Stimulated activated CD8-positive, alpha-beta memory T cell treated with anti-CD3 and anti-CD28 coated beads, Interleukin-7, amount 100 ng/mL, for 24 hours (primary cell): ENCODE measurements around the gene CHPF.
A peak's percentile ranks its signal among the peaks of the same experiment; 100 is the strongest.

Experiments
- DNase-seq: peaks from one replicate; pipeline ENCODE4 v3.0.0-alpha.2; 2020; ENCODE audit warnings: low read depth

CHPF gene, protein sequence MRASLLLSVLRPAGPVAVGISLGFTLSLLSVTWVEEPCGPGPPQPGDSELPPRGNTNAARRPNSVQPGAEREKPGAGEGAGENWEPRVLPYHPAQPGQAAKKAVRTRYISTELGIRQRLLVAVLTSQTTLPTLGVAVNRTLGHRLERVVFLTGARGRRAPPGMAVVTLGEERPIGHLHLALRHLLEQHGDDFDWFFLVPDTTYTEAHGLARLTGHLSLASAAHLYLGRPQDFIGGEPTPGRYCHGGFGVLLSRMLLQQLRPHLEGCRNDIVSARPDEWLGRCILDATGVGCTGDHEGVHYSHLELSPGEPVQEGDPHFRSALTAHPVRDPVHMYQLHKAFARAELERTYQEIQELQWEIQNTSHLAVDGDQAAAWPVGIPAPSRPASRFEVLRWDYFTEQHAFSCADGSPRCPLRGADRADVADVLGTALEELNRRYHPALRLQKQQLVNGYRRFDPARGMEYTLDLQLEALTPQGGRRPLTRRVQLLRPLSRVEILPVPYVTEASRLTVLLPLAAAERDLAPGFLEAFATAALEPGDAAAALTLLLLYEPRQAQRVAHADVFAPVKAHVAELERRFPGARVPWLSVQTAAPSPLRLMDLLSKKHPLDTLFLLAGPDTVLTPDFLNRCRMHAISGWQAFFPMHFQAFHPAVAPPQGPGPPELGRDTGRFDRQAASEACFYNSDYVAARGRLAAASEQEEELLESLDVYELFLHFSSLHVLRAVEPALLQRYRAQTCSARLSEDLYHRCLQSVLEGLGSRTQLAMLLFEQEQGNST

DNA sequence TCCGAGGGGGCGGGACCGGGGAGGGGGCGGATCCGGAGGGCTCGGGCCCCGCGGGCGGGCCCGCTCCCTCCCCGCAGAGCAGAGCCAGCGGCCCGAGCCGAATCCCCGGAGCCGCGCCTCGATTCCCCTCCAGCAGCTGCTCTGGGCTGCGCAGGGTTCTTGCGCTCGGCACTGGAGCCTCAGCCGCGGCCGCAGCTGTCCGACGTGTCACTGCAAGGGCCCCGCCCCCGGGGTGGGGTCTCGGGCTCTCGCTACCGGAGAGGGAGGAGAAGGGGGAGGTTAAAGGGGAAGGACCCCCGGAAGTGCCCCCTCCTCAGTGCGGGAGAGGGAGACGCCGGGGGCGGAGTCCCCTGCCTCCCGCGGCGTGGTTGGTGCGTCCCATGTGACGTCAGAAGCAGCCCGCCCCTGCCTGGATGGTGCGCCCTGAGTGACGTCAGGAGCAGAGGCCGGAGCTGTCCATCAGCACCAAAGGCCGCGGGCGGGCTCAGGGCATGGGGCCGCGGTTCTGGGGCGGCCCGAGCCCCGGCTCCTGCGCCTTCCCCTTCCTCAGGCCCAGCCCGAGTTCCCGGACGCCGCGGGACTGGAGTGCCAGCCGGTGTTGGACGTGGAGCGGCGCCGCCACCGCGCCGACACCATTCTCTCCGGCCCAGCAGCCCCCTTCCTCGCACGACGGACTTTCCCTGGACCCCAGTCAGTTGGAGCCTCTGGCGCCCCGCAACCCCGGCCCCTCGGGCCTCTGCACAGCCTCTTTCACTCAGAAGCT lies at the start of gene CHPF, which contains the start of gene TMEM198:
CHPF (minus strand) TSS at position 214 of the 763 bp plus-strand sequence. CDS start 271 bp downstream, outside the sequence.
TMEM198 (plus strand) TSS at position 433 of the 763 bp plus-strand sequence. CDS start 700 bp downstream, outside the sequence.
- DNase-seq: peak; percentile 87

DNA sequence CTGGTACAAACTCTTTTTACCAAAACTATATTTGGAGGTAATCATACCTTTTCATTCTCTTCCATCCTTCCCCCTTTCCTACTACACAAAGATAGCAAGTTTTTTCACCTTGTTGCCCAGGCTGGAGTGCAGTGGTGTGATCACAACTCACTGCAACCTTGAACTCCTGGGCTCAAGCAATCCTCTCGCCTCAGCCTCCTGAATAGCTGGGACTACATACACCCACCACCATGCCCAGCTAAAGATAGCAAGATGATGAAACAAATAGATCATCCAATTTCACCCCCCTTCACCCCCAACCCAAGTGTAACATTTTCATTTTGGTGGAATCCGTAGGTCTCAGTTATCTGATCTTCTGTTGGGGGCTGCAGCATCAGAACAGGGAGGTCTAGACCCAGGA lies 49.5 kb upstream of the CHPF start:
- DNase-seq: no peak

DNA sequence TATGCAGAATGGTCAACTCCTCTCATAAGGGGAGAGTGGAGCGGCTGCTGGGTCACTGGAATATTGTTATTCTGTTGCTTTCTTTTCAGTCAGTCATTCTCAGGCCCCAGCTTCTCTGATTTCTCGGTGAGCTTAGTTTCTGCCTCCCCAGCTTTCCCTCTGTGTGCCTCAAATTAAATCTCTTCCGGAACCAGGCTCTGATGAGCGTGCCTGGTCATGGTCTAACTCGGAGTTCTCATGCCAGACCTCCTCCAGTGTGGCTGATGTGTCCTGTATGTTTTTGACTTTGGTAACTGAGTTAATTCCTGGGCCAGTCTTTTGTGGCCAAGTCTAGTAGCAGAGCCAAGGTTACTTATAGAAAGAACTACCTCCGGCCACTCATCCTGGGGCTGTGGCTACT lies 49.1 kb upstream of the CHPF start:
- no peak for DNase-seq

DNA sequence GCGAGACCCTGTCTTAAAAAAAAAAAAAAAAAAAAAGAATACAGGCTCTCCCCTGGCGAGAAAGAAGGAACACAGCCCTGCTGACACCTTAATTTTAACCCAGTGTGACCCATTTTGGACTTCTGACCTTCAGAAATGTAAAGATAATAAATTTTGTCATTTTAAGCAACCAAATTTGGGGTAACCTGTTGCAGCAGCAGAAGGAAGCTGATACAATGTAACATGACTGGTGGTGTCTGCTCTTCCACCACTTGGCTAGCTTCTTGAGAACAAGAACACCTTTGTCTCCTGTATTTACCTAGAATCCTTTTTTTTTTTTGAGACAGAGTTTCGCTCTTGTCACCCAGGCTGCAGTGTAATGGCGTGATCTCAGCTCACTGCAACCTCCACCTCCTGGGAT lies 47.5 kb upstream of the CHPF start:
- DNase-seq: no peak

DNA sequence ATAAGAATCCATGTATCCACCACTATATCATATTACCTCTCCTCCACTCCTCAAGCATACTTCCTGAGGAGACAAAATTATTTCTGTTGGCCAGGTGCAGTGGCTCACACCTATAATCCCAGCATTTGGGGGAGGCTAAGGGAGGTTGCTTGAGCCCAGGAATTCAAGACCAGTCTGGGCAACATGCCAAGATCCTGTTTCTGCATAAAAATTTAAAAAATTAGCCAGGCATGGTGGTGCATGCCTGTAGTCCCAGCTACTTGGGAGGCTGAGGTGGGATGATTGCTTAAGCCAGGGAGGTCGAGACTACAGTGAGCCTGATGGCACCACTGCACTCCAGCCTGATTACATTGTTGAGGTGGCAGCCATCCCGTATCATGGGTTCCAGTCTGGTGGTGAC lies 37.7 kb upstream of the CHPF start:
- DNase-seq: no peak

DNA sequence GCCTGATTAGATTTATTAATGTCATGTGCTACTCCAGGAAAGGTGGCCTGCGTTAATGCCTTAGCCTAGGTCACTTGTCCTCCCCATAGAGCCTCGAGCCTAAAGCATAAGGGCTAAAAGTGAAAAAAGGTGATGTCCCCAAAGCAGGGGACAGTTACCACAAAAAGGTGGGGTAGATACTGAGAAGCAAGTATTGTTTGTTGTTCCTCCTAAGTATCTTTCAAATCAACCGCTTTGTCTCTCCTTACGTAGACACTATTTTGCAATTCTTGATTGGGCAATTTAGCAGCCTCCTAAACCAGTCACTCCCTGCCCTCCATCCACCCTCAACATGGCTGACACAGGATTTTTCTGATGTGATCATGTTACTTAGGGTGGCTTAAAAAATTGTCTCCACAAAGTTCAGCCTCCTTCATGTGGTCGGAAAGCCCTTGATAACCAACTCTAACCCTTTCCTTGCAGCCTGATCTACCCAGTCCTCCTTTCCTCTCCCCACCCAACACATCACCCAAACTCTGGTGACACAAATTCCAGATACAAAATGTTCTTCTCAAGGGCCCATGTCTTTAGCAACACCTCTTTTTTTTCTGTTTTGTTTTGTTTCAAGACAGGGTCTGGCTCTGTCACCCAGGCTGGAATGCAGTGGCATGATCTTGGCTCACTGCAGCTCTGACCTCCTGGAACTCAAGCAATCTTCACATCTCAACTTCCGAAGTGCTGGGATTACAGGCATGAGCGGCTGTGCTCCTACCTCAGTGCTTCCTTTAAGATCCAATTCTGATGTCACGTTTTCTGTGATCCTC lies 35.4 kb upstream of the CHPF start:
- no peak for DNase-seq

DNA sequence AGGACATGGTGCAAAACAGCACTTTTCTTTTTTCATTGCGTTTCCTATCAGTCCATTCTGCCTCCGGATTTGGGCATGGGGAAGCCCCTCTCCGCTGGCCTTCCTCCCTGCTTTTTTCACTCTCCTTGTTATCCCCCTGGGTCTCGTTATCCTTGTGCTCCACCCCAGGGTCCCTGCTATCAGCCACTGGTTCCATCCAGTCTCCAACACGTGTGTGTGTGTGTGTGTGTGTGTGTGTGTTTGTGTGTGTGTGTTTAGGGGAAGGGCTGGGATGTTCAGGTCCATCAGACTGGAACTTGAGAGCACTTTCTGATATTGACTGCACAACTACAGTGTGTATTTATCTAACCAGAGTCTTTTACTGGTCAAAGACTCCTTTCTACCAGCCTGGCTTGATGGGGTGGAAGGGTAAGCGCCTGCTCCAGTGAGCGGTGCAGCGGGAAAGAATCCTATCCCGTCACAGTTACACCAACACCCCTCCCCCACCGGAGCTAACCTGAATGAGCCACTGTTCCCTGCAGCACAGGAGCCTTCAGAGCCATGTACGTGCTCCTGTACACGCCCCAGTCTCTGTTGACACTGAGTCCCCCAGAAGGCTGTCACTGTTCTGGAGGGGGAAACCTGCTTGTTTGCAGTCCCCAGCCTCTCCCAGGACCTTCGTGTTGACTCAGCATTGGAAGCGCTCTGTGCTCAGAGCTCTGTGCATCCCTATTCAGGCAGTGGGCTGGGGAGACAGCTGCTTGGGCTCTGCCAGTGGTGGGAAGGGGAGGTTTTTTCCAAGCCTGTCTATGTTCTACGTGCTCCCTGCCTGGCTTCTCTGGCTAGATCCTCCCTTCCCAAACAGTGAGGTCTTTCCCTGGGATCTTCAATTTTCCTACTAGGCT lies 33.1 kb upstream of the CHPF start:
- DNase-seq: no peak

DNA sequence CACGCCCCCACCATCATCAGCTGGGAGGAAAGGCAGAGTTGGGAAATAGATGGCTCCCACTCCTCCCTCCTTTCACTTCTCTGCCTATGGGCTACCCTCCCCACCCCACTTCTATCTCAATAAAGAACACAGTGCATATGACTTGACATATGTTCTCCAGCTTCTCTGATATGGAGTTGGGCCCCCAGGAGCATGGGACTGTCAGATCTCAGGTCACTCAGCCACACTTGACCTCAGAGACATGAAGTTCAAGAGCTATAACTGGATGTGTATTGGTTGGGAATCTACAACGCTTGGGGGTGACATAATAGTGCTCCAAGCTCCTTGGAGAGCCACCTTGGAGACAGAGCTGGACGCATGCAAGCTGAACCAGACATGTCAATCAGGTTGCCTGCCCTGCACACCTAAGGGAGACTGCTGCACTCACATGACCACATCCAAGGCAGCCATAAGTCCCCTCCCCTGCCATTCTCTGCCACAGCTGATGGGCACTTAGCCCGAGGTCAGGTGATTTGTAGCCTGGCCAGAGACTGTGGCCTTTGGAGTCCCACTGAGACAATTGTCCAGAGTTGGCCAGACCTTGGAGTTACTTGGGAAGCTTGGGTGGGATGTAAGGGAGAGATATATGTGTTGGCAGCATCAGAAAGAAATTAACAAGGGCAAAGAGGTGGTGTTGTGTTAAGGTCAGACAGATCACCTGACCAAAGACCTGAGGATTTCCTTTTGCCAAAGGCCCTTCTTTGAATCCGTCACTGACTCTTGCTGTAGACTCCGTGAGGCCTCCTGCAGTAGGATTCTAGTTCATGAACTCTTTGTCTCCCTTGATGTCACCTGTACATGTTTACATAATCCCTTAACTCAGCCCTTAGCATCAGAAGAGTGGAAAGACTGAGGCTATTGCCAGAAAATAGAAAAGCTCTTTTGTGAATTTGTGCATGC lies 32.2 kb upstream of the CHPF start:
- no peak for DNase-seq

DNA sequence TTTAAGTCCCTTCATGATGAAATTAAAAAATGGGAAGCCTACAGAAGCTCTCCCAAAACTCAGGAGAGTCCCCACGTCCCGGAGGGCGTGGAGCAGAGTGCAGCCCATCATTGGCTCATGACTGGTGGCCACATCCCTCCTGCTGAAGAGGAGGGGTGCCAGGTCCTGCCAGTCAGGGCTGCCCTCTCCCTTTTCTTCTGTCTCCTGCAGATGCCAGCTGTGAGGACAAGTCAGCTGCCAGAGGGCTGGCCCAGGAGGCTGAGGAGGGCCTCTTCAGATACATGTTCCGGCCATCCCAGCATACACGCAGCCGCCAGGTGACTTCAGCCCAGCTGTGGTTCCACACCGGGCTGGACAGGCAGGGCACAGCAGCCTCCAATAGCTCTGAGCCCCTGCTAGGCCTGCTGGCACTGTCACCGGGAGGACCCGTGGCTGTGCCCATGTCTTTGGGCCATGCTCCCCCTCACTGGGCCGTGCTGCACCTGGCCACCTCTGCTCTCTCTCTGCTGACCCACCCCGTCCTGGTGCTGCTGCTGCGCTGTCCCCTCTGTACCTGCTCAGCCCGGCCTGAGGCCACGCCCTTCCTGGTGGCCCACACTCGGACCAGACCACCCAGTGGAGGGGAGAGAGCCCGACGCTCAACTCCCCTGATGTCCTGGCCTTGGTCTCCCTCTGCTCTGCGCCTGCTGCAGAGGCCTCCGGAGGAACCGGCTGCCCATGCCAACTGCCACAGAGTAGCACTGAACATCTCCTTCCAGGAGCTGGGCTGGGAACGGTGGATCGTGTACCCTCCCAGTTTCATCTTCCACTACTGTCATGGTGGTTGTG lies 31.1 kb upstream of the CHPF start:
- no peak for DNase-seq

DNA sequence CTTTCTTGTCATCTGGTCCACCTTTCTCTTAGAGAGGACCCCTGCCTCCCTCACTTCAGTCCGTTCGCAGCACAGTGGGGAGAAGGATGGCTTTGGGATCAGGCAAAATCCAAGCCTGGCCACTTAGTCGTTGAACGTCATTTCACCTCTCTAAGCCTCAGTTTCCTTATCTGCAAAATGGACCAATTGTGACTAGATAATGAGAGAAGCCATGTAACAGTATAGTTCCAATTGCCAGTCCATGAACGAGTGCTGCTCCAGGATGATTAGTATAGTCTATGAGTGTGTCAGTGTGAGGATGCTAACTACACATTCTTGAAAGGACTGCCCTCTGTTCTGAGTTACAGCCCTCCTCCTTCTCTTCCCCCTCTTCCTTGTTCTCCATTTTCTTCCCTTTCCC lies 29.6 kb upstream of the CHPF start:
- no peak for DNase-seq

DNA sequence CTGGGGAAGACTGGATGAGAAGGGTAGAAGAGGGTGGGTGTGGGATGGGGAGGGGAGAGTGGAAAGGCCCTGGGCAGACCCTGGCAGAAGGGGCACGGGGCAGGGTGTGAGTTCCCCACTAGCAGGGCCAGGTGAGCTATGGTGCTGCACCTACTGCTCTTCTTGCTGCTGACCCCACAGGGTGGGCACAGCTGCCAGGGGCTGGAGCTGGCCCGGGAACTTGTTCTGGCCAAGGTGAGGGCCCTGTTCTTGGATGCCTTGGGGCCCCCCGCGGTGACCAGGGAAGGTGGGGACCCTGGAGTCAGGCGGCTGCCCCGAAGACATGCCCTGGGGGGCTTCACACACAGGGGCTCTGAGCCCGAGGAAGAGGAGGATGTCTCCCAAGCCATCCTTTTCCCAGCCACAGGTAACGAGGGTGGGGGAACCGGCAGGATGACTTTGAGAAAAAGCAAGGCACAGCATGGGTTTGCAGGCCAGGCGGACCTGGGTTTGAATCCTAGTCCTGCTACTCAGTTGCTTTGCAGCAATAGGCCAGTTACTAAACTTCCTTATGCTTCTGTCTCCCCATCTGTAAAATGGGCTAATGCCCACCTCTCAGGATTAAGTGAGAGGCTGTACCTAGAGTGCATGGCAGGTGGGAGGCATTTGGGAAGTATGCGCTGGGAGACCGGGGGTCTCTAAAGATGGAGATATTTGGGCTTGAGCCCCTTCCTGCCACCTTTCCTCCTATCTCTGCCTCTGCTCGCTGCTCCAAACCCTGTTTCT lies 28.8 kb upstream of the CHPF start, which contains the start of gene INHA:
INHA (plus strand) TSS at position 74 of the 765 bp plus-strand sequence; CDS start at position 139, 65 bp downstream.
- DNase-seq: no peak

DNA sequence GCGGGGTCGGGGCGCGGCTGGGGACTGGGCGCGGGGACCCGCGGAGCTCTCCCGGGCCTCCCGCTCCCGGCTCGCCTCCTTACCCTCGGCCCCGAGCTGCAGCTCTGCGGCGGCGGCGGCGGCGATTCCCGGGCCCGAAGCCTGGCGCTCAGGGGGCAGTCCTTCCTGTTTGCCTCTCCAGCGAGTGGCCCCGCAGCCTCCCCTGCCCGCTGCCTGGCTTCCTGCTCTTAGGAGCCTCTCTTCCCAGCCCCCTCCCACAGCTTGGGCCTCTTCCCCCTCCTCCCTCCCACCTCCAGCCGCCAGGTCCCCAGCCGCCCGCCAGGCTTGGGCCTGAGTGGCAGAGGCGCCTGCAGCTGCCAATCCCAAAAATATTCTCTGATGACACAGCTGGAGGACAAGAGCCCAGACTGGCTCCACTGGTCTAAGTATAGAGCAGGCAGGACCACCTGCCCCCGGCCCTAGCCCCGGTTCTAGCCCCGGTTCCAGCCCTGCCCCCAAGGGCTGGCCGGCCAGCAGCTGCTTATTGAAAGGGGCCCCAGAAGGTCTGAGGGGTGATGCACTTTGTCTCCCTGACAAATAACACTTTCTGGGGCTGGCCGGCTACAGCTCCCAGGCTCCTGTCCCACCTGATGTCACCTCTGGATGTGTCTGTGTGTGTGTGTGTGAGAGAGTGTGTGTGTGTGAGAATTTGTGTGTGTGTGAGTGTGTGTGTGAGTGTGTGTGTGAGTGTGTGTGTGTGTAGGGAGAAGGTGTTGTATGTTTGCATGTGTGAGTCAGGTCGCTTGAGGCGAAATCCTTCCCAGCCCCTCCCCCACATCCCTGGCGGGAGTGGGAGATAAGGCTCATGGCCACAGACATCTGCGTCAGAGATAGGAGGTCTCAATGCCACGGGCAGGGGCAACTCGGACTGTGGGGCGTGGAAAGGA lies 28.0 kb upstream of the CHPF start, which contains the start of gene OBSL1:
OBSL1 (minus strand) TSS at position 229 of the 926 bp plus-strand sequence. CDS start 307 bp downstream, outside the sequence.
- no peak for DNase-seq

DNA sequence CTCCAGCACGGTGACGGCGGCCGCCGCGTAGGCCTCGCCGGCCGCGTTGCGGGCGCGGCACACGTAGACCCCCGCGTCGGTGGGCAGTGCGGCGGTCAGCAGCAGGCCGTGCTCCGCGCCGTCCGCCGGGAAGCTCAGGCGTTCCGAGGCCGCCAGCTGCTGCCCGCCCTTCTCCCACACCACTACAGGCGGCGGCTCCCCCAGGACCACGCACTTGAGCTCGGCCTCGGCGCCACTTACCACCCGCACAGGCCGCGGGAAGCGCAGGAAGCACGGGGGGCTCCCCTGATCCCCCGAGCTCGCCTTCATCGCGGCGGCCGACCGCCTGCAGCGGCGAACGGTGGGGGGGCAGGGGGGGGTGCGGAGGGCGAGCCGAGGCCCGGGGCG lies 27.3 kb upstream of the CHPF start:
- no peak for DNase-seq

DNA sequence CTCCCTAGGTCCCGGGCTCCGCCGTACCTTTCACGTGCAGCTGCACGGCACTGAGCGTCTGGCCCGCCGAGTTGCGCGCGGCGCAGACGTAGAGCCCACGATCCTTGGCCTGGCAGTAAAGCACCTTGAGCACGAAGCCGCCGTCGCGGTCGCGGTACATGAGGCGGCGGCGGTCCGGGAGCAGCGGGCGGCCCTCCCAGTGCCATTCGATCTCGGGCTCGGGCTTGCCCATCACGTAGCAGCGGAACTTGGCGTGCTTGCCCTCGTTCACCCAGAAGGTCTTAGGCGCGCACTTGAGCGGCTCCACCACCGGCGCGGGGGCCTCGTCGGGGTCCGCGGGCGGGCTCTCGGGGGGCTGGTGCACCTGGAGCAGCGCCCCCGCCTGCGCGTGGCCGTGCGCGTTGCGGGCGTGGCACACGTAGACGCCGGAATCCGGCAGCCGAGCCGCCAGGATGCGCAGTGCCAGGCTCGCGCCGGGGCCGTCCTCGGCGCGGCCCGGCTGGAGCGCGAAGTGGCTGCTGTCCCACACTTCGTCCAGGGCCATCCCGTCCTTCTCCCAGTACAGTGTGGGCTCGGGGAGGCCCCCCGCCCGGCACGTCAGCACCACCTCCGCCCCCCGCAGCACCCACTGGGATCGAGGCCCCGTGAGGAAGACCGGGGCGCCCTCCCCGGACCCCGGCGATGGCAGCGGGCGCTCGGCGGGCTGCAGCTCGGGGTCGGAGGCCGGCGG lies 26.8 kb upstream of the CHPF start:
- no peak for DNase-seq

DNA sequence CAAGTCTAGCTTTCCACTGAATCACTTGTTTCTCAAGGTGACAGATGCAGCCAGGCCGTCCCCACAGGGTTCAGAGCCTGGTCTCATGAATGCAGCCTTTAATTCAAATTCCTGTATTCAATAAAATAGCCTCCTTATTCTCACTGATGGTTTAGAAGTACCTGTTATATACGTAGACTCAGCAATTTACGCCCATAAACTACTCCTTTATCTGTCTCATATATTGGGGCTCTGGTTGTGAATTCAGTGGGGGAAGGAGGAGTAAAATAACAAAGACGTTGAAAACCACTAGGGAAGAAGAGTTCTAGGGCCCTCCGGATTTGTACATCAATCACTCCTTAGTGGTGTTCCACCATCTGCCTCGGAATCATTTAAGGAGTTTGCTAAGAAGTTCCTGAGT lies 26.0 kb upstream of the CHPF start:
- no peak for DNase-seq

DNA sequence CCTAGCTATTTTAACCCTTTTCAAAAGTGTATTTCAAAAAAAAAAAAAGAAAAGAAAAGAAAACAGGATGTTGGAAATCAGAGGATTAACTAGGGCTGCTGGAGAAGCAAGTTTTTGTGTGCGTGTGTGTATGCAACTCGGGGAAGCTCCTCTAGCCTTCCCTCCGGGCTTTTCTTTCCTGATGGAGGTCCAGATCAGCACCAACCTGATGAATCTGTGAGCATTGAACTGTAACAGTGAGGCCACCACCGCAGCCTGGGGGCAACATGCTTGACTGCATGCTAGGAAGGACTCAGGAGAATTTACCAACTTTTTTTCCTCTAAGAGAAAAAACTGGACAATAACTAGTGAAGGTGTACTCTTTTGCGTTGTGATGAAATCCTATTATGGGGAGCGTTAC lies 25.4 kb upstream of the CHPF start:
- DNase-seq: no peak
